HG03095 (cell line): ENCODE measurements around the gene ZNF883.

ENCODE experiments used
- ATAC-seq: cut with Tn5 transposase; IDR thresholded peaks from one replicate; pipeline ENCODE4 v1.9.1; 2021; ENCODE audit warnings: moderate library complexity; ENCODE audit not compliant: unreplicated experiment

The ZNF883 gene

GRCh38 chr9:112921549-112921948, 90.4 kb downstream of the ZNF883 start:
- ATAC-seq: no peak

DNA sequence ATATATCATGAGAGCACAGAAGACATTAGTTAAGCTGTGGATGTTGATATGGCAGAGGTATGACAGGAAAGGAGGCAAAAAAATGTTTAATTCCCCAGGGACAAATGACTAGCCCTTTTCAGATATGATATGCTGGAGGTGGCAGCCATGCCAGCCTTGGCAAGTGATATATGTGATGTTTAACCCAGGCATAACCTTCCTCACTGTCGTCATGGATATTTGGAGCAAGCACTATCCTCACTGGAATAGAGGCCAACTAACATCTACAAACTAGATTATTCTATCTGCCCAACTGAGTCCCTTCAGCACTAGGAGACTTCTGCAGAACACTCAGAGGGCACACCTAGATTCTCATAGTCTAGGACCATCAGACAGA, 94.0 kb downstream of the ZNF883 start:
- no peak for ATAC-seq

- no peak for ATAC-seq
These were observed 94.7 kb downstream of the ZNF883 start for GRCh38 chr9:112917047-112917986.

DNA sequence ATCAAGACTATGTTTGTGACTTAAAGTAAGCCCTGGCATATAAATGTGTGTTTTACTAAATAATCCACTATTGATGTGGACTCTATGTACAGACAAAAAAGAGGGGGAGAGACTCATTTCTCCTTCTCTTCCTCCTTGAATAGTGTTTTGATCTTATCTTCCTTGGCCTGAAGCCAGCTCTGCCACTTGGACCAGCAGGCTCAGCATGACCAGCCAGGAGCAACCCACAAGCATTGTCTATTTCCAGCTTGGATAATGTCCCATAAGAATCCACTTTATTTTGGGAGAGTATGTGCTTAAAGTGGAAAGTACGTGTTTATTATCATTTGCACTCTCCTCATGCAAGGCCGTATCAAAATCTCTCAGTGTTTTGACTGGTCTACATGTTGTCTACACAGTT, 97.5 kb downstream of the ZNF883 start:
- ATAC-seq: no peak

GRCh38 chr9:112913326-112913725, 98.7 kb downstream of the ZNF883 start:
- ATAC-seq: no peak

- no peak for ATAC-seq
These were observed 99.4 kb downstream of the ZNF883 start for GRCh38 chr9:112912636-112913035.

GRCh38 chr9:112911736-112912135, 100.3 kb downstream of the ZNF883 start:
- no peak for ATAC-seq
